Endothelial cell (in vitro differentiated cells): ENCODE results near the gene SPEF1. TPM values are rescaled to one million over a fixed set of nuclear protein-coding genes. Genes with fewer than 3 reads are reported as not detected.

ENCODE experiments used
- DNase-seq: peaks from one replicate; pipeline ENCODE4 v3.0.0; 2021; ENCODE audit warnings: low spot score
- H3K27ac Mint-ChIP-seq: one replicate; pipeline ENCODE4 v1.8.0; 2021; ENCODE audit warnings: mixed read lengths, inconsistent platforms; ENCODE audit not compliant: unreplicated experiment
- H3K27me3 Mint-ChIP-seq: one replicate; pipeline ENCODE4 v1.8.0; 2021; ENCODE audit warnings: mild to moderate bottlenecking, moderate library complexity, mixed read lengths, inconsistent platforms; ENCODE audit not compliant: unreplicated experiment
- H3K36me3 Mint-ChIP-seq: one replicate; pipeline ENCODE4 v1.8.0; 2021; ENCODE audit warnings: mild to moderate bottlenecking, low read depth, mixed read lengths, inconsistent platforms; ENCODE audit not compliant: unreplicated experiment
- H3K4me1 Mint-ChIP-seq: one replicate; pipeline ENCODE4 v1.8.0; 2021; ENCODE audit warnings: mild to moderate bottlenecking, mixed read lengths, inconsistent platforms; ENCODE audit not compliant: unreplicated experiment
- H3K4me3 Mint-ChIP-seq: one replicate; pipeline ENCODE4 v1.8.0; 2021; ENCODE audit warnings: mild to moderate bottlenecking, mixed read lengths, inconsistent platforms; ENCODE audit not compliant: unreplicated experiment
- H3K9me3 Mint-ChIP-seq: one replicate; pipeline ENCODE4 v1.8.0; 2021; ENCODE audit warnings: mixed read lengths, inconsistent platforms; ENCODE audit not compliant: unreplicated experiment
- CTCF ChIP-seq: fragments of 200-600 bp; sonication (generic); IDR thresholded peaks from one replicate; pipeline ENCODE4 v1.5.0; 2021; ENCODE audit warnings: antibody characterized with exemption; ENCODE audit not compliant: unreplicated experiment
- total RNA-seq: library from RNA; stranded (reverse); fragmentation: NEBNext Ultra II Directional; extraction: Animal tissue kit (Norgen Biotek cat#: 25700); gene quantifications from one replicate; pipeline ENCODE4 v1.2.1, GENCODE V29; 2021; ENCODE audit not compliant: unreplicated experiment

Gene SPEF1
- total RNA-seq, 1 donor from 2014 or later = 0.23 TPM

- DNase-seq = no peak
- Mint-ChIP-seq H3K4me3 (peak overlapping the region; percentile 79), H3K27me3 (peaks cover 21% of the 10 kb centered on the region), H3K27ac (peak overlapping the region; percentile 70), H3K36me3 (peaks cover 12% of the 10 kb centered on the region), H3K4me1 (peaks cover 3% of the 10 kb centered on the region), H3K9me3 (no peaks in the 10 kb centered on the region)
- TF ChIP-seq CTCF = no peak
Measured at GRCh38 chr20:3752386-3752759, 28.9 kb downstream of the SPEF1 start.

GRCh38 chr20:3751675-3752385 lies 29.4 kb downstream of the SPEF1 start:
- no peak for TF ChIP-seq CTCF
- Mint-ChIP-seq H3K4me3 (peak overlapping the region; percentile 79), H3K27ac (no peak overlapping the region), H3K4me1 (peaks cover 3% of the 10 kb centered on the region), H3K36me3 (peaks cover 12% of the 10 kb centered on the region), H3K27me3 (peaks cover 20% of the 10 kb centered on the region), H3K9me3 (no peaks in the 10 kb centered on the region)
- DNase-seq = no peak

DNA sequence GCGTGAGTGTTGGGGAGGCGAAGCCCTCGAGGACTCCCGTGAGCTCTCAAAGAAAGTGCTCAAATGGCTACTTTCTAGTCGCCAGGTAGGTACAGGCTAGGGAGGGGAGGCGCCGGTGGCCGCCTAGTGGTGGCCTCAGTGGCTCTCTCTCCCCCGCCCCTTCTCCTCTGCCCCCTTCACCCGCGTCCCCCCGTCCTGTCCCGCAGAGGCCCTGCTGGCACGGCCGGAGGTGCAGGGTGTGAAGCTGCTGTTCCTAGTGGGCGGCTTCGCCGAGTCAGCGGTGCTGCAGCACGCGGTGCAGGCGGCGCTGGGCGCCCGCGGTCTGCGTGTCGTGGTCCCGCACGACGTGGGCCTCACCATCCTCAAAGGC lies 30.0 kb downstream of the SPEF1 start:
- peak overlapping the region; percentile 31 for H3K4me3 Mint-ChIP-seq
- no peak for DNase-seq
- H3K36me3 Mint-ChIP-seq = peaks cover 12% of the 10 kb centered on the region
- H3K4me1 Mint-ChIP-seq = peaks cover 3% of the 10 kb centered on the region
- H3K27ac Mint-ChIP-seq = no peak overlapping the region
- peaks cover 24% of the 10 kb centered on the region for H3K27me3 Mint-ChIP-seq
- no peaks in the 10 kb centered on the region for H3K9me3 Mint-ChIP-seq
- TF ChIP-seq CTCF = peak; percentile 59

DNA sequence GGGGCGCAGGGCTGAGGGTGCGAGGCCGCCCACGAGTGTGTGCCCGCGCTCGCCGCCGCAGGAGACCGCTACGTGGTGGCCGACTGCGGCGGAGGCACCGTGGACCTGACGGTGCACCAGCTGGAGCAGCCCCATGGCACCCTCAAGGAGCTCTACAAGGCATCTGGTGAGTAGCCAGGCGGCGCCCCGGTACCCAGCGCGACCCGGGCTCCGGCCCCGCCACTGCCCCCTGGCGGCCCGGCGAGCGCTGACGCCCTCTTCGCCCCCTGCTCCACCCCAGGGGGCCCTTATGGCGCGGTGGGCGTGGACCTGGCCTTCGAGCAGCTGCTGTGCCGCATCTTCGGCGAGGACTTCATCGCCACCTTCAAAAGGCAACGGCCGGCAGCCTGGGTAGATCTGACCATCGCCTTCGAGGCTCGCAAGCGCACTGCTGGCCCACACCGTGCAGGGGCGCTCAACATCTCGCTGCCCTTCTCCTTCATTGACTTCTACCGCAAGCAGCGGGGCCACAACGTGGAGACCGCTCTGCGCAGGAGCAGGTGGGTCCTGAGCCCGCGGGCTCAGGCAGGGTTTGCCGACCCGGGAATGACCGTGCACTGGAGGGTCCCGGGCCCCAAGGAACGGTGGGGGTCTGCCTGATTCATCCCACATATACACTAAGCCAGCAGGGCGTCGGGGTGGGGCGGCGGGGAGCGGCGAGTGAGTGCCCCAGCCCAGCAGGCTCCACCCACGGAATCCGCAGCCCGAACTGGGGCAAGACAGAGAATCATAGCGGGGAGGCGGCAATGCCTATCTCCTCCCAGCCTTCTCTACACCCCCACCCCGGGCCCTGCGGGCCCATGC lies 31.3 kb downstream of the SPEF1 start:
- peaks cover 12% of the 10 kb centered on the region for H3K36me3 Mint-ChIP-seq
- no peaks in the 10 kb centered on the region for H3K9me3 Mint-ChIP-seq
- DNase-seq = peak; percentile 80
- TF ChIP-seq CTCF = peak; percentile 96
- H3K4me3 Mint-ChIP-seq = no peak overlapping the region
- peaks cover 3% of the 10 kb centered on the region for H3K4me1 Mint-ChIP-seq
- peaks cover 20% of the 10 kb centered on the region for H3K27me3 Mint-ChIP-seq
- H3K27ac Mint-ChIP-seq = no peak overlapping the region
